NCI-H748 (cell line): ENCODE data around the gene MN1.
A peak's percentile ranks its signal among the peaks of the same experiment; 100 is the strongest.
"Not testable (repeated sequence)": the region's sequence is repeated elsewhere in the genome, so short reads cannot be mapped to it uniquely, and the experiment has no call there.

Experiments used
- DNase-seq: peaks from one replicate; lab custom pipeline; 2025; ENCODE audit not compliant: unreplicated experiment; lab: John Stamatoyannopoulos, UW

Gene MN1

DNA sequence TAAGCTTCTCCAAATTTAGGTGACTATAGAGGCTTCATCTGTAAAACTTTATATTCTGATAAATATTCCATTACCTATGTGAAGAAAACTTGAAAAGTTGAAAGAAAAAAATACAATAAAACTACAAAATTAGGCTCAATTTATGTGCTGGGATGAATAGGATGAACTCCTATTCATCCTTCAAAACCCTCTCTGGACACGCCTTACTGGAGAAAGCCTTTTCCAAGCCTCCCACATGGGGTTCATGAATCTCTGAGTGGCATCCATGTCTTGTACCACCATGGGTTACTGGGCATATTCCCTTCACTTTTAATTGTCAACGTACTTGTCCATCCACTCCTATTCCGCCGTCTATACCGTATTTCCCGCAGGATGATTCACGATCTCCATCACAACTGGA lies 55.7 kb downstream of the MN1 start:
- DNase-seq = no peak

DNA sequence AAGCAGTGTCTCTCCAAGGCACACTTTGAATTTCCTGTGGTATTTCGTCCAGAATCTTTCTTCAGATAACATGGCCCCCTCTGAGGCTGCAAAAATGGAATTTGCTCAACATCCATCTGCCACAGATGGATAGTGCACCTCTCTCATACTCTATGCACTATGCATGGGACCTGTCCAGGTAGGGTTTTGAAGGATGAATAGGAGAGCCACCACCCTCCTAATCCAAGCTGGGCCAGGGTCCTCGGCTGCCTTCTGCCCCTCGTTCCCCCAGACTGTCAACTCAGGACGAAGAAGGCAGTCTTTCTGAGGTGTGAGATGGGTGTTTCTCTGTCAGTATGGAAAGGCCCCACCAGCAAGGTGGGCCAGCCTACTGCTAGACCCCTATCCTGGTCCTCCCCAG lies 56.4 kb downstream of the MN1 start:
- DNase-seq = no peak

DNA sequence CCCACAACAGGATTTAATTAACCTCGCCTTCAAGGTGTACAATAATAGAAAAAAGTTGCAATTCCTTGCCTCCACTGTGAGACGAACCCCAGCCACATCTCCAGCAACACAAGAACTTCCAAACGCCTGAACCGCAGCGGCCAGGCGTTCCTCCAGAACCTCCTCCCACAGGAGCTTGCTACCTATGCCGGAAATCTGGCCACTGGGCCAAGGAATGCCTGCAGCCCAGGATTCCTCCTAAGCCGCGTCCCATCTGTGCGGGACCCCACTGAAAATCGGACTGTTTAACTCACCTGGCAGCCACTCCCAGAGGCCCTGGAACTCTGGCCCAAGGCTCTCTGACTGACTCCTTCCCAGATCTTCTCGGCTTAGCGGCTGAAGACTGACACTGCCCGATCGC lies 57.5 kb downstream of the MN1 start:
- DNase-seq = not testable (repeated sequence)

DNA sequence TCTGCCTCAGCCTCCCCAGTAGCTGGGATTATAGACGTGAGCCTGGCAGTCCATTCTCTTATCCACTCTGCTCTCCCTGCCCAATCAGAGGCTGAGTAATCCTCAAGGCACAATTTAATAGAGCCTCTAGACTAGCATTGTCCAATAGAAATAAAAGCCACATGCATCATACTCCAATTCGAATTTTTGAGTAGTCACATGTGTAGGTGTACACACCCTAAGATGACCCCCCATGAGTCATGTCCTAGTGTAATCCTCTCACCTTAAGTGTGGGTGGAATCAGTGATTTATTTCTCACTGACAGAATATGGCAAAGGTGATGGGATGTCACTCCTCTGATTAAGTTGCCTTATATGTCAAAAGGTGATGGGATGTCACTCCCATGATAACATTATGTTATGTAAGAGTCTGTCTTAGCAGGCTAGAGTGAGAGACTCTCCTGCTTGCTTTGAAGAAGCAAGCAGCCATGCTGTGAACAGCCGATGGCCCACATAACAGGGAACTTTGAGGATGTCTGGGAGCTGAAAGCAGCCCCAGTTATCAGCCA lies 61.3 kb downstream of the MN1 start:
- no peak for DNase-seq

DNA sequence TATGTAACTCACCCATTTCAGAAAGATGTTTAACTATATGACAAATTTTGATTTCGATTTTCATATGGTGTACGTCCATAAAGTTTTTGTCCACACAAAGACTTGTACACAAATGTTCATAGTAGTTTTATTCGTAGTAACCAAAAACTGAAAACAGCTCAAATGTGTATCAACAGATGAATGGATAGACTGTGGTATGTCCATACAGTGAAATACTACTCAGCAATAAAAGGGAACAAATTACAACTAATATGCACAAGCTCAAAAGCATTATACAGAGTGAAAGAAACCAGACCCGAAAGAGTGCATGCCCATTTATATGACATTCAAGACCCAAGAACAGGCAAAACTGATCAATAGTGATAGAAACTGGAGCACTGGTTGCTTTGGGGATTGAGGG lies 64.0 kb downstream of the MN1 start:
- no peak for DNase-seq

DNA sequence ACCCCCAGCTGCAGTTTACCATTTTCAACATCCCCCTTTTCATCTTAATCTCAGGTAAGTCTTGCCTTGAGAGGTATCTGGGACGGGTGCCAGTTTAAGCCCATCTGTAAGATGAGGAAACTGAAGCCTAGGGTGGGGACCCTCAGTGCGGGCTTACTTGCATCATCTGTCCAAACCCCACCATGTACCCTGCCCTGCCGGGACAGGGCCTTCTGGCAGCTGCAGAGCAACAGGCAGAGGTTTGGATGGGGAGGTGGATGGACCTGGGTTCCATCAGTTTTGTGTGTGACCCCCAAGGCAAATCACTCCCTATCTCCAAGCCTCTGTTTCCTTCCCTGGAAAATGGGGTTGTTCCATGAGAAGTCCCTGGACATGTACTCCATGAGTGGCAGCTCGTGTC lies 67.5 kb downstream of the MN1 start:
- no peak for DNase-seq

DNA sequence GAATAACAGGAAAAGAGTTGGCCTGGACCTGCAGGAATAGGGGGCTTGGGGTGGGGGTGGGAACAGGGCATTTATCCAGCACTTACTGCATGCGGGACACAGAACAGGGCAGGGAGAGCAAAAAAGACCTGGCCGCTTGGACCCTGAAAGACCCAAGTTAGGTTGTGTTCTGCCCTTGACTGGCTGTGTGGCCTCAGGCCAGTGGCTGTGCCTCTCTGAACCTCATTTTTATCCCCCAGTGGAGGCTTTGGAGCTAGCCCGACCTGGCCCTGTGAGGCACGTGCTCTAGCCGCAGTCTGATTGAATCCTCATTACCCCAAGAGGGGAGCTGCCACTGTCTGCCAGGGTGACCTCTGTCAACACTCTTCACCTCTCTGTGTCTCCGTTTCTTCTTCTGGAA lies 68.7 kb downstream of the MN1 start:
- no peak for DNase-seq

DNA sequence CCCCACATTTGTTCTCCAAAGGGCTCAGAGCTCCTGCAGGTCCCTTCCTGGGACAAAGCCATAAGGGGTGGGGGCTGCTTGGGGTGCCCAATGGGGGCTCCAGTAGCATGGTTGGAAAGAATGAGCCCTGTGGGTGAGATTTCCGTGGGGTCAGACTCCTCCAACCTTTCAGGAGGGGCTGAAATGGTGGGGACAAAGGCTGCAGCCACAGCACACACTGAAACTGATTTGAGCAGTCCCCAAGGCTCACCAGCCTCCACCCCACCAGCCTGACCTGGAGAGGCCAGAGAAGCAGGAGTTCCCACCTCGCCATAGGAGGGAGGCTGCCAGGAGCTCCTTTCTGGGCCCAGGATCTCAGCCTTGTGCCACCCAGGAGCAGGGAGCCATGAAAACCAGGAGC lies 69.2 kb downstream of the MN1 start:
- no peak for DNase-seq

DNA sequence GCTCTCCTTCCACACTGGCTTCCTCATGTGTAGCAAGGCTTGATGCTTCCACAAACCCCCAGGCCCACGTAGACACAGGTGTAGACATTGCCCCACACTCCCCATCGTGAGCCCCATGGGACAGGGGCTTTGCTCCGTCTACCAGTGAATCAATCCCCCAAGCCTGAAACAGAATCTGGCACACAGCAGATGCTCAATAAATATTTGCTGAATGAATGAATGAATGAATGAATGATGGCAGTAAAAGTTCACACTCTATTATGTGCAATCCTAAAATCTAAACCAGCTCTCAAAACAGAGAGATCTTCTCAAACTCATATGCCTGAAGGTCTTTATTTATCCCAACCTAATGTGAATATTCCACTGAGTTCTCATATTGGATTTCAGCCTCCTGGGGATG lies 69.9 kb downstream of the MN1 start:
- no peak for DNase-seq

DNA sequence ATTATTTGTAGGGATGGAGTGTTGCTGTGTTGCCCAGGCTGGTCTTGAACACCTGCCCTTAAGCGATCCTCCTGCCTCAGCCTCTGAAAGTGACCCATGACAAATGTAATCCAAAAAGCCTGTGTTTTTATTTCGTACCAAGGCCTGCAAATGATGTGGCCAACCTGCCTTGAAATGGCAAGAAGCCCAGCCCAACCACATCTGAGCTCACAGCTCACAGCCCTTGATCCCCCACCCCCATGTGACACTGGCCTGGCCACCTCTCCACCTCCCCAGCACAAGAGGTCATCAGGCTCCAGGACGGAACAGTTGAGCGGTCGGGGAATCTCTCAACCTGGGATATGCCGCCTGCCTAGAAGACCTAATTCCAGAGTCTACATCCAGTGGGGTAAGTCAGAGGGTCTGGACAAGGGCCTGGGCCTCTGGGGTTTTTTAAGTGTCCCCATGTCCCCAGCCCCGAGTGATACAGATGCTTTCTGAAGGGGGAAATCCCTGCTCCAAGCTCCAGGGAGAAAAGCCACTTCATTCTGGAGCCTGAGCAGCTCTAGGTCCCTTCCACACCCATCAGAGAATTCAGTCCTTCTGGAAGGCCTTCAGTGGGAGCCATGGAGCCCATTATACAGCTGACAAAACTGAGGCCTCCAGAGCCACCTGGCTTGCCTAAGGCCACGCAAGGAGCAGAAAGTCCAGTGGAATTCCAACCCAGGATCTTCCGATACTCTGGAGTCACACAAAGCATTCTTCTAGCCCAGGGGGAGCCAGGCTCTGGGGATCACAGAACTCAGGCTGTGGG lies 70.7 kb downstream of the MN1 start:
- no peak for DNase-seq

DNA sequence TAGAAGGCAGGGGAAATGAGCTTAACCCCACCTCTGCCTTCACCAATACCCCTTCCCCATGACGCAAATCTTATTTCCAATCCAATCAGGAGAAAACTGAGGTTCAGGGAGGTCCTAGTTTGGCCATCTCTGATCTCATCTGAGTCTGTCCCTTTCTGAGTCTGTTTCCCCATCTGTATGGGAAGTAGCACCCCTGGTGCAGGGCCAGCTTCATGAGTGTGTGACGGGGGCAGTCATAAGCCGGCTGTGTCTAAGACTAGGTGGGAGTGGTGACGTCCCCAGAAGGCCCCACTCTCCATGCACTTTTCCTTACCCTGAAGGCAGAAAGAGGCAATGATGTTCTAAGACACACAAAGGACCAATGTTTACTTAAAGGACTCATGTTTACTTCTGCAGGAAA lies 72.3 kb downstream of the MN1 start:
- no peak for DNase-seq

DNA sequence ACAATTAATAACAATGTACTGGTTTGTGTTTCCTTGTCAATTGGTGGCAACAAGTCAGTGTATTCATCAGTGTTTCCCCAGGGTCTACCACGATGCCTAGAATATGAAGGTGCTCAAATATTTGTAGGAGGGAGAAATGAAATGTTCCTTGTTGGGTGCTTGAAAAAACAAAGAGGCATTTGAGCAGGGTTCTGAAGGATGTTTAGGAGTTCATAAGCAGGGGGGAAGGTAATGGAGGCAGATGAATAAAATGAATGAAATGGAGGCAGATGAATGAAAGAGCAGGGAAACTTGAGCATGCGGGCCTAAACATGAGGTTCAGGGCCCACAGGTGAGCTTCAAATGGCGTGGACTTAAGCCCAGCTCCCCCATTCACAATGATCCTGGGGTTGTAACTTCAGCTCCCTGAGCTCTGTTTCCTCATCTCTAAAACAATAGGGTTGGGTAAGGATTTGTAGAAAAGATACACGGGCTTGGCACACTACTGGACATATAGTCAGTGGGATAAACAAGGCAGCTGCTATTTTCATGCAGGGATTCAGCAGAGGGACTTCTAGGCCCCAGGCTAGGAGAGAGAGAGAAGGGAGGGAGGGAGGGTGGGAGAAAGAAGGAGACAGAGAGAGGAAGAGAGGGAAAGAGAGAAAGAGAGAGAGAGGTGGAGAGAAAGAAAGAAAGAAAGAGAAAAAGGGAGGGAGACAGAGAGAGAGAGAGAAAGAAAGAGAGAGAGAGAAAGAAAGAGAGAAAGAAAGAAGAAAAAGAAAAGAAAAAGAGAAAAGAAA lies 73.7 kb downstream of the MN1 start:
- DNase-seq = no peak

DNA sequence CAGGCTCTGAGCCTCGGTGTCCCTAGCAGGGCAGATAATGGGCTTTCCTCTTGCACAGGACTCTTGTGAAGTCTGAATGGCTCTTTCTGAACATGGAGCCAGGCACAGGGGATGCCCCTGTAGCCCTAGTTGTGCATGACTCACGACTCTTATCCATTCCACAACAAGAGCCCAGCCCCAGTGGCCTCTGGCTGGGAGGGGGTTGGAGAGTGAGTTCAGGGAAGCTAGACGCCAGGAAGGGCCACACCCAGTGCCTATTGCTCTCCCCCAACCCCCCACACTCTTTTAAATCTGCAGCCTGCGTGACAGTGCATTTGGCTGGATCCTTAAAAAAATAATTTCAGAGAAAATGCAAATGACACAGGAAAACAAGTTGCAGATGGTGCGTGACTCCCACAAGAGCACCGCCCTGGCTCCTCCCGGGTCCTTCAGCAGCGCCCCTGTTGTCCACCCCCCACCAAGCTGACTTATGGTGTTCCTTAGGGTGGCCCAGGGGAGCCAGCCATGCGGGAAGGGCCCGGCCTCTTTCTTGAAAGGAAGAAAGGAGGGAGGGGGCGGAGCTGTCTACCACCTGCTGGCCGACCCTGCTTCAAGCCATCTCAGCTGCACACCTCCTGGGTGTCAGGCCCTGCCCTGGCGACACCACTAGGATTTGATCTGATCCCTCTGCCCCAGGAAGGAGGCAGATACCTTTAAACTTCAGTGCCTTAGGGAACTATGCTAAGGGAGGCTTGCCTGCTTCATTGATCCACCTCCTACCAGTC lies 74.7 kb downstream of the MN1 start:
- DNase-seq = peak; percentile 5

DNA sequence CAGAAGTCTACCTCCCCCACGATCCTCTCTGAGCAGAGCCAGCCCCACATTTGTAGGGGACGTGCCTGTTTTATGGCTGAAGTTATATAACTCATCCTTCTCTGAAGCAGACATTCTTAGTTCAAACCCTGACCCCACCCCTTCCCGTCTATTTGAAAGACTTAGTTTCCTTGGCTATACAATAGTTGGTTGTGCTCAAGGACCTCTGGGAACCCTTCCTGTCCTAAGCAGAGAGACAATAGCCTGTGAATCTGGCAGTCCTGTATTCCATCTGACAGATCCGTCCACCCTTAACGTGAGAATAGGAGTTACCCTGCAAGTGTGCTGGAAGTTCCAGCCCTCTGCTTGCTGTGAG lies 75.2 kb downstream of the MN1 start:
- DNase-seq = no peak

DNA sequence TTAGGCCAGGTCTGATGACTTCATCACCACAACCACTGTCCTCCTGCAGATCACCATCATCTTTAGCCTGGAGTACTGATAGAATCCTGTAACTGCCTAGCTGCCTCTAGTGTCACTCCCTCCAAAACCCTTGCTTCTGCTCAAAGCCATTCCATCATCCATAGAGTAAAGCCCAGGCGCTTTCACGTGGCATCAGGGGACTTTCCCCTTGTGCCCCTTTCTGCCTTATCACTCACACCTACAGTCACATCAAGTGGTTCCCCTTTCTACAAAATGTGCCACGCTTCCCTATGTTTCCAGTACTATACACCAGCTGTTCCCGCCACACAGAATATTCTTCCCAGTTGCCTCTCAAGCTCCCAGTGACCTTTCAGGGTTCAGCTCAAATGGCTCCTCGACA lies 75.9 kb downstream of the MN1 start:
- no peak for DNase-seq

DNA sequence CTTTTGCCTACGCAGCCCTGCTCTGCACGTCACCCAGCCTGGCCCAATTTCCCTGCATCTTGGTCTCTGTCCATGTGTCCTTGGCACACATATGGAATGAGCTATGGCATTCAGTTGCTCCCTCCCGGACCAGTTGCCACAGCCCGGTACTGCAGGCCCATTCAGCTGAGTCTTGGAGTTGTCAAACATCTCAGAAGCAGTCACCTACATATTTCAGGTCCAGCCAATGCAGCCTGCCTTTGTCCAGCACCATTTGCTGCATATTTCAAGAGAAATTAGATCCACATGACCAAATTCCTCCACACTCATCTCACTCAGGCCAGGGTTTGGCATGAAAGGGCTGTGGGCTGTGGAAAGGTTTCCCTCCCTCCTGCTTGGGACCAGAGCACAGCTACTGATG lies 76.8 kb downstream of the MN1 start:
- no peak for DNase-seq

DNA sequence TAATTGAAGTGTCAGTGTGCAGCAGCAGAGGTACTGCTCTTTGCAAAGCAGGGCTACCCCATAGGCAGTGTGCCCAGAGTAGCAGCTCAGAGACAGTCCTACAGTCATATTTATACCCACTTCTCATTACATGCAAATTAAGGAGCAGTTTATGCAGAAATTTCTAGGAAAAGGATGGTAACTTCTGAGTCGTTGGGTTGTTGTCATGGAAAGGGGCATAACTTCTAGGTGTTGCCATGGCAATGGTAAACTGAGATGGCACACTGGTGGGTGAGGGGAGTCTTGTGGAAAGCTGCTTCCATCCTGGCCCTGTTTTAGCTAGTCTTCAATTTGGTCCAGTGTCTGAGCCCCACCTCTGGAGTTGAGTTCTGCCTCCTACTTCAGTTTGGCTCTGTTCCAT lies 77.4 kb downstream of the MN1 start:
- DNase-seq = no peak

DNA sequence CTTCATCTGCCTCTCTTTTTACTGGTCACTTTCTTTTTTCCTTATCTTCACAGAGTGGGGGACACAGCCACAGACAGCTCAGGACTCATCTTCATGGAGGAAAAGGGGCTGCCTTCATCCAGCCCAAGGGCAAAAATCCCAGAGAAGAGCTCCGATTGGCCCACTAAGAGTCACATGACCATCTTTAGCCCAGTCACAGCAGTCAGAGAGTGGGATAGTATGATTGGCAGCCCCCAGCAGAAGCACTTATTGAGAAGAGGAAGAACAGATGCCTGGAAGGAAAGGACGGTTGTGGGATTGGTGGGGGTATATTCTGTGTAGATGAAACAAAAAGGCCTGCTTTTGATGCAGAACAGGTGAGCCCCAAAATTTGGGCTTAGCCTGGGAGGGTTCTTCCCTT lies 77.8 kb downstream of the MN1 start:
- no peak for DNase-seq

DNA sequence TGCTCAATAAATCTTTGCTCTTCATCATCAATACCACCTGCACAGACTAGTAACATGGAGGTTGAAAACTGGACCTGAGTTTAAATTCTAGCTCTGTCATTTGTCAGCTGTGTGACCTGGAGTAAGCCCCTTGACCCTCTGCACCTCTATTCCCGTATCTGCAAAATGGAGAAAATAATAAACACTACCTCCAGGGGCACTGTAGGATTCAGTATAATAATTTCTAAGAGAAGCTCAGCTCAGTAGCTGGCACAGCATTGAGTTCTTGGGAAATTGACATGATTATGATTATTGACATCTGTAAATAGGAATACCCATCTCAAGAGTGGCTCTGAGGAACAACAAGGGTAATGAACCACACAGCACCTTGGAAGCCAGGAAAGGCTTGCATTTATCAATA lies 78.4 kb downstream of the MN1 start:
- DNase-seq = no peak

DNA sequence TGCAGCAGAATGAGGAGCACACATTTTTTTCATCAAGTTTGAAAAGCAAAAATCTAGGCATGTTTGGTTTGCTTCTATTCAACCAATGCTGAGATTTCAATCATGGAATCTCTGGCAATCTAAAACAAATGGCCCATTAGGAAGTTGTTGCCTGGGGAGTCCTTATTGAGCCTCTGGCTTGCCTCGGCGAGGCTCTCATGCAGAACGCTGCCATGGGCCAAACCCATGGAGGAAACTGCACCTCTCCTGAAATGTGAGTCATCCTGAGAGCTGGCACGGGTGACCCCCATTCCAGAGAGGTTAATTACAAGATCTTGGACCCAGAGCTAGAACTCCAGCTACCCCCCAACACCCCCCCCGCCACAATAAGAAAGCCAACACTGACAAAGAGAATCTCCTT lies 80.7 kb downstream of the MN1 start:
- no peak for DNase-seq

DNA sequence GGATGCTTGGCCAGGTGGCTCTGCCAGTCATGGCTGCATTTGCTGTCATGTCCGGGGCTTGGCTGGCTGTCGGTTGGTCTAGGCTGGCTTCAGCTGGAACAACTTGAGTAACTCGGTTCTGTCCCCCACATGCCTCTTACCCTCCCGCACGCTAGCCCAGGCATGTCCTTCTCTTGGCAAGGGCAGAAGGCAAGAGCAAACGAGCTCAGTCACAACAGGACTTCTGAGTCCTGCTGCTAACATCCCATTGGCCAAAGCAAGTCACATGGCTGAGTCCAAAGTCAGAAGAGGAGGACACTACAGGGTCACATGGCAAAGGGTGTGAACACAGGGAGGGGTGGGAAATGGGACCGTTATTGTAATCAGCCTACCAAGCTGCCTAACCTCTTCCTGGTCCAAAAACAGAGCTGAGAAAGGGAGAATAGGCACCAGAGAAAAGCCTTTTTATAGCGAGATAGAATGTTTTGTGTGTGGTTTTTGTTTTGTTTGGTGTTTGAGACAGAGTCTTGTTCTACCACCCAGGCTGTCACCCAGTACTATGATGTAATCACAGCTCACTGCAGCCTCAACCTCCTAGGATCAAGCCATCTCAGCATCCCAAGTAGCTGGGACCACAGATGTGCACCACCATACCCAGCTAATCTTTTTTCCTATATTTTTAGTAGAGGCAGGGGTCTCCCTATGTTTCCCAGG lies 81.9 kb downstream of the MN1 start:
- peak; percentile 52 for DNase-seq
